Kidney (tissue), 14 donors: ENCODE data around the gene PSMC3. TPM values are rescaled to one million over a fixed set of nuclear protein-coding genes. Genes with fewer than 3 reads are reported as not detected.
A peak's percentile ranks its signal among the peaks of the same experiment; 100 is the strongest.

Experiments
- DNase-seq, 5 donors: peaks; one replicate each; pipeline ENCODE4 v3.0.0-alpha.2; 2013 to 2020
- FAIRE-seq: peaks from 2 replicates; lab custom pipeline; 2012; peaks lifted over from hg19 to GRCh38; lab: Jason Lieb, UNC
- H3K27ac ChIP-seq, 2 donors: one replicate each; pipeline ENCODE4 v1.7.0; 2013; ENCODE audit warnings: low read depth in 2 of 2, low read length in 2 of 2, inconsistent platforms in 1 of 2
- H3K27me3 ChIP-seq: one replicate; pipeline ENCODE4 v1.7.1; 2013; ENCODE audit warnings: low read length, inconsistent platforms; ENCODE audit not compliant: control insufficient read depth, insufficient read depth
- H3K36me3 ChIP-seq, 3 donors: one replicate each; pipeline versions ENCODE4 v1.7.0 to v1.7.1; 2013; ENCODE audit warnings: low read length in 3 of 3, control low read depth in 1 of 3, inconsistent platforms in 1 of 3; ENCODE audit not compliant: insufficient read depth in 3 of 3, control insufficient read depth in 2 of 3
- H3K4me1 ChIP-seq, 3 donors: one replicate each; pipeline versions ENCODE4 v1.7.0 to v1.7.1; 2013; ENCODE audit warnings: low read length in 3 of 3, inconsistent platforms in 1 of 3, low read depth in 1 of 3; ENCODE audit not compliant: control insufficient read depth in 2 of 3, insufficient read depth in 2 of 3
- H3K4me3 ChIP-seq, 3 donors: one replicate each; pipeline versions ENCODE4 v1.7.0 to v1.8.1; 2013; ENCODE audit warnings: low read length in 3 of 3, control low read depth in 1 of 3, inconsistent platforms in 1 of 3
- H3K9ac ChIP-seq, 3 donors: one replicate each; pipeline versions ENCODE4 v1.7.0 to v1.7.1; 2013; ENCODE audit warnings: low read length in 3 of 3, control low read depth in 1 of 3, inconsistent platforms in 1 of 3
- H3K9me3 ChIP-seq, 3 donors: one replicate each; pipeline versions ENCODE4 v1.7.0 to v1.7.1; 2013; ENCODE audit warnings: low read length in 3 of 3, control low read depth in 1 of 3, inconsistent platforms in 1 of 3; ENCODE audit not compliant: control insufficient read depth in 2 of 3, insufficient read depth in 1 of 3
- CTCF ChIP-seq: IDR thresholded peaks from 3 replicates; pipeline ENCODE4 v1.5.1; 2012; ENCODE audit warnings: mild to moderate bottlenecking, moderate library complexity, borderline replicate concordance; ENCODE audit not compliant: insufficient read depth; ENCODE audit errors: extremely low read depth
- intact Hi-C: fragments of 100-400 bp; cut with DNase I; formaldehyde crosslinking; loops from one replicate; pipeline ENCODE4 v1.11.1; 2022
- polyA plus RNA-seq: library from polyadenylated mRNA; stranded (reverse); fragments of 350-450 nt; fragmentation: Illumina TruSeq; extraction: RNeasy Lipid Tissue Mini Kit (QIAGEN cat#74804); gene quantifications from one replicate; pipeline ENCODE4 v1.2.3, GENCODE V29; 2014; ENCODE audit warnings: low read depth, low replicate concordance; ENCODE audit not compliant: insufficient read depth
- total RNA-seq: library from RNA; stranded (reverse); fragmentation: NEBNext Ultra II Directional; extraction: Animal tissue kit (Norgen Biotek cat#: 25700); gene quantifications from one replicate; pipeline ENCODE4 v1.2.1, GENCODE V29; 2021
- donor health status: control.
- donor health status: control.
- donor health status: control.
- donor health status: control.
- donor health status: control.
- donor health status: DM: yes; HTN: yes; CAD: no.
- donor health status: Normal renal cell carcinoma (clear cell type).

Gene PSMC3
- total and polyA plus RNA-seq, 2 donors from 2014 or later, result 103 to 171 TPM

- intact Hi-C loops, result no loop called here
- TF ChIP-seq CTCF, result no peak
- Histone ChIP-seq H3K9me3 (no peaks in the 10 kb centered on the region), H3K27me3 (no peaks in the 10 kb centered on the region), H3K36me3 (no peaks in the 10 kb centered on the region), H3K4me3 (no peak overlapping the region), H3K27ac (no peak overlapping the region), H3K4me1 (no peaks in the 10 kb centered on the region), H3K9ac (no peak overlapping the region)
- no peak for DNase-seq
- FAIRE-seq, result no peak
Observed at GRCh38 chr11:47433157-47433556, 6.9 kb upstream of the PSMC3 start.

- DNase-seq (no peak), FAIRE-seq (no peak)
- intact Hi-C loops, result no loop called here
Observed at GRCh38 chr11:47431356-47432083, 5.3 kb upstream of the PSMC3 start.

GRCh38 chr11:47430524-47430923 lies 4.3 kb upstream of the PSMC3 start:
- Histone ChIP-seq H3K4me3 (no peak overlapping the region), H3K27ac (no peak overlapping the region), H3K27me3 (no peaks in the 10 kb centered on the region), H3K9me3 (no peaks in the 10 kb centered on the region), H3K36me3 (no peaks in the 10 kb centered on the region), H3K4me1 (peaks cover 0 to under 1% (median 0%) of the 10 kb centered on the region in 3 donors), H3K9ac (no peak overlapping the region)
- TF ChIP-seq CTCF, result no peak
- DNase-seq, result no peak
- intact Hi-C loops, result no loop called here
- FAIRE-seq, result no peak

More at GRCh38 chr11:47431356-47432083, 5.3 kb upstream of the PSMC3 start:
- Histone ChIP-seq H3K27me3 (no peaks in the 10 kb centered on the region), H3K4me1 (no peaks in the 10 kb centered on the region), H3K27ac (no peak overlapping the region), H3K9me3 (no peaks in the 10 kb centered on the region), H3K4me3 (no peak overlapping the region), H3K36me3 (no peaks in the 10 kb centered on the region), H3K9ac (no peak overlapping the region)
- no peak for TF ChIP-seq CTCF

- DNase-seq, result no peak
- H3K27me3 ChIP-seq, result no peaks in the 10 kb centered on the region
- H3K9me3 ChIP-seq, result no peaks in the 10 kb centered on the region
- peak overlapping the region; percentile 83 to 94 (median 92) for H3K4me3 ChIP-seq
- peaks cover 4 to 8% (median 6%) of the 10 kb centered on the region in 3 donors for H3K4me1 ChIP-seq
- peak overlapping the region; percentile 95 to 96 for H3K27ac ChIP-seq
- TF ChIP-seq CTCF, result no peak
- no peak for FAIRE-seq
- peak overlapping the region; percentile 91 to 94 (median 92) for H3K9ac ChIP-seq
- peaks cover 0 to 21% (median 15%) of the 10 kb centered on the region in 3 donors for H3K36me3 ChIP-seq
- intact Hi-C loops, result no loop called here
Observed at GRCh38 chr11:47425611-47426010, 628 bp downstream of the PSMC3 start.
